Pancreas (tissue), 10 donors: ENCODE measurements around the gene RAB7B. TPM values are rescaled to one million over a fixed set of nuclear protein-coding genes. Genes with fewer than 3 reads are reported as not detected.
A peak's percentile ranks its signal among the peaks of the same experiment; 100 is the strongest.
"Not testable (repeated sequence)": the region's sequence is repeated elsewhere in the genome, so short reads cannot be mapped to it uniquely, and the experiment has no call there.

Experiments used
- ATAC-seq, 4 donors: fragments of 200-7000 bp; cut with Tn5 transposase; one replicate each; pipeline versions ENCODE4 v1.8.0 to v1.9.1; 2020; ENCODE audit warnings: mild to moderate bottlenecking in 4 of 4, moderate library complexity in 4 of 4
- DNase-seq, 6 donors: peaks; one replicate each; pipeline ENCODE4 v3.0.0-alpha.2; 2020
- FAIRE-seq: peaks from 2 replicates; lab custom pipeline; 2012; peaks lifted over from hg19 to GRCh38; lab: Jason Lieb, UNC
- H3K27ac ChIP-seq, 4 donors: fragments of 200-600 bp; sonication (generic); 1 replicate in 3 of 4; 2 replicates in 1 of 4; pipeline versions ENCODE4 v1.5.0 to v1.8.0; 2020
- H3K27me3 ChIP-seq, 4 donors: fragments of 200-600 bp; one replicate each; pipeline ENCODE4 v1.8.0; 2021
- H3K36me3 ChIP-seq, 3 donors: fragments of 200-600 bp; sonication (generic) in 1 of 3; one replicate each; pipeline versions ENCODE4 v1.5.0 to v1.8.0; 2020 to 2021
- H3K4me1 ChIP-seq, 3 donors: fragments of 200-600 bp; one replicate each; pipeline ENCODE4 v1.8.0; 2021
- H3K4me3 ChIP-seq, 4 donors: fragments of 200-600 bp; sonication (generic) in 2 of 4; one replicate each; pipeline versions ENCODE4 v1.5.0 to v1.8.0; 2020 to 2021
- H3K9me3 ChIP-seq, 4 donors: fragments of 200-600 bp; one replicate each; pipeline ENCODE4 v1.8.0; 2021
- CTCF ChIP-seq, 4 donors: fragments of 200-600 bp; sonication (generic) in 3 of 4; IDR thresholded peaks; one replicate each; pipeline versions ENCODE4 v1.5.0 to v1.8.0; 2021; ENCODE audit warnings: antibody characterized with exemption in 4 of 4
- WGBS, 2 donors: extraction: QIAGEN DNeasy Blood & Tissue Kit; methylation state at CpG; one replicate each; pipeline ENCODE4 v1.1.7; 2013; 5-methylcytosine and 5-hydroxymethylcytosine counted together
- intact Hi-C, 3 donors: fragments of 100-400 bp; cut with DNase I; formaldehyde crosslinking; loops; one replicate each; pipeline versions ENCODE4 v1.11.1 to v1.14.2; 2022
- polyA plus RNA-seq, 2 donors: library from polyadenylated mRNA; stranded (reverse); fragments of 200-250 nt; gene quantifications; one replicate each; pipeline ENCODE4 v1.2.3, GENCODE V29; 2013
- total RNA-seq, 6 donors: library from RNA; stranded (reverse); fragmentation: NEBNext Ultra II Directional in 4 of 6; extraction: Animal tissue kit (Norgen Biotek cat#: 25700) in 4 of 6; gene quantifications; one replicate each; pipeline versions ENCODE4 v1.2.1 to v1.2.4, GENCODE V29; 2021 to 2023
- donor health status: healthy with polysubstance abuse.
- donor health status: DM: no; HTN: no; CAD: no; lungs with moderate emphysema.
- donor health status: DM: no; HTN: no; CAD: no.
- donor health status: control.
- donor health status: control.
- donor health status: Bipolar disorder and iron deficiency.
- donor health status: DM: yes; HTN: yes; CAD: no.
- donor health status: DM: no; HTN: no; CAD: no.
- donor health status: DM: no; HTN: no; CAD: no.
- donor health status: DM: yes; HTN: yes; CAD: no.

The RAB7B gene
- total and polyA plus RNA-seq, 8 donors = 0.24 to 4.0 (median 0.59) TPM

- no peak for ATAC-seq
Observed at GRCh38 chr1:206000641-206001339, 2.4 kb downstream of the RAB7B start.

DNA sequence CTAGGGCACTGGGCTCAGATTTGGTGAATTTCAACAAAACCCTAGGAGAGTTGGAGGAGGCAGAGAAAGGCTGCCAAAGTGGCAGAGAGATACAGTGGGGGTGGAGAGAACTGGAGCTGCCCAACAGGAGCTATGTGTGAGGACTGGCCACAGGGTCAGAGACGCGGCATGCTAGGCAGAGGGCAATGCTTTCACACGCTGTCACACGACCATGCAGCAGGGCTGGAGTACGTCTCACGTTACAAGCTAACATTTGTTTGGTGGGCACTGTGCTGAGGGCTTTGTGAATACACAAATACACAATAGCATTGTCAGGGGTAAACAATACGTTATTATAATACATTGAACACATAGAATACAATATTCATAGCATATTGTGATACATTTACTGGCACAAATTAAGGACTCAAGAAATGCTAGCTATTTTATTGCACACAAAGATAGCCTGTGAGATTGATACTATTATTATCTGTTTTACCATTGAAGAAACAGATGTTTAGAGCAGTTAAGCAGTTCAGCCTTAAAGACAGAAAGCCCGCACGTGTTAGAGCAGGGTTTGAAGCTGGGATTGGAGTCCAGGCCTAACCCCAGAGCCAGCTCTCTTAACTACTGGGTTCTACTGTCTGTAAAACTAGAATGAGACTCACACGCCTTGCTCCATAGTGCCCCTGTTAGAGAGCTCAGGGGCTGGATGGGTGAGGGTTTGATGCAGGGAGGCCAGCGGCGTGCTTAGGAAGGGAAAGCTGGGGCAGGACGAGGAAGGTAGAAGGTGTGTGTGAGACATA lies 4.5 kb downstream of the RAB7B start:
- 80 to 86% methylated on average over 13 of the region's 13 CpGs for WGBS, 2 donors
- intact Hi-C loops = no loop called here
- Histone ChIP-seq H3K4me3 (no peak overlapping the region), H3K36me3 (no peaks in the 10 kb centered on the region), H3K9me3 (no peaks in the 10 kb centered on the region), H3K4me1 (no peaks in the 10 kb centered on the region), H3K27me3 (no peaks in the 10 kb centered on the region), H3K27ac (no peak overlapping the region)
- no peak for TF ChIP-seq CTCF (IDR thresholded peaks at IDR 0.05)
- DNase-seq (peak in 1 of 6 donors; percentile 5), FAIRE-seq (no peak), ATAC-seq (no peak)

More at GRCh38 chr1:206000641-206001339, 2.4 kb downstream of the RAB7B start:
- Histone ChIP-seq H3K27me3 (no peaks in the 10 kb centered on the region), H3K4me1 (no peaks in the 10 kb centered on the region), H3K9me3 (no peaks in the 10 kb centered on the region), H3K36me3 (no peaks in the 10 kb centered on the region), H3K27ac (no peak overlapping the region), H3K4me3 (no peak overlapping the region)
- no peak for FAIRE-seq
- 87 to 89% methylated on average over 8 of the region's 8 CpGs for WGBS, 2 donors
- no peak for TF ChIP-seq CTCF (IDR thresholded peaks at IDR 0.05)
- peak in 1 of 6 donors; percentile 12 for DNase-seq
- intact Hi-C loops = no loop called here

DNA sequence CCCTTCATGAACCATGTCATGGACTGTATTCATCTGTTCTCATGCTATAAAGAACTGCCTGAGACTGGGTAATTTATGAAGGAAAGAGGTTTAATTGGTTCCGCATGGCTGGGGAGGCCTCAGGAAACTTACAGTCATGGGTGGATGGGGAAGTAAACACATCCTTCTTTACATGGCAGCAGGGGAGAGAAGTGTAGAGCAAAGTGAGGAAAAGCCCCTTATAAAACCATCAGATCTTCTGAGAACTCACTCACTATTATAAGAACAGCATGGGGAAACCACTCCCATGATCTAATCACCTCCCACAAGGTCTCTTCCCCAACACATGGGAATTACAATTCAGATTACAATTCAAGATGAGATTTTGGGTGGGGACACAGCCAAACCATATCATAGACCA lies 6.6 kb downstream of the RAB7B start:
- H3K27me3 ChIP-seq, FAIRE-seq, intact Hi-C loops, ATAC-seq, H3K9me3 ChIP-seq, H3K4me1 ChIP-seq, DNase-seq, H3K4me3 ChIP-seq, H3K36me3 ChIP-seq, H3K27ac ChIP-seq: not testable (repeated sequence)
- 92 to 93% methylated on average over 1 of the region's 1 CpG for WGBS, 2 donors

DNA sequence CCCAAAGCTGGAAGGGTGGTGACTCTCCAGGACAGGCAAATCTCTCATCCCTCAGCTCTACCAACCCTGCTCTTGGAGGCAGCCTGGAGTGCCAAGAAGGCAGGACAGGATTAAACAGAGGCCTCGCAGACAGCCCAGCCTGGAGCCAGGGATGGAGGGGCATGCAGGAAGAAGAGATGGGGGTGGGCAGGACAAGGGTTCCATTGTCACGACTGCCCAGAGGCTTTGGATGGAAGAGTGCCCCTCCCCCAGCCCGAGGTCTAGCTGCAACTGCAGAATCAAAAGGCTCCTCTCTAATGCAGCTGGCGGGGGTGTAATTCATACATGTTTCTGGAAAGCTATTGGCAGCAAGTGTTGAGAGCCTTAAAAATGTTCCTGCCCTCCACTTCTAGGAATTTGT lies 8.8 kb downstream of the RAB7B start:
- Histone ChIP-seq H3K36me3 (no peaks in the 10 kb centered on the region), H3K4me3 (no peak overlapping the region), H3K27ac (no peak overlapping the region), H3K9me3 (no peaks in the 10 kb centered on the region), H3K27me3 (no peaks in the 10 kb centered on the region), H3K4me1 (no peaks in the 10 kb centered on the region)
- no peak for TF ChIP-seq CTCF (IDR thresholded peaks at IDR 0.05)
- FAIRE-seq (no peak), ATAC-seq (no peak), DNase-seq (peak in 1 of 6 donors; percentile 9)
- intact Hi-C loops = no loop called here
- WGBS, 2 donors = 53 to 65% methylated on average over 4 of the region's 4 CpGs

GRCh38 chr1:205993068-205993467 lies 10.1 kb downstream of the RAB7B start:
- Histone ChIP-seq H3K9me3 (no peaks in the 10 kb centered on the region), H3K27me3 (no peaks in the 10 kb centered on the region), H3K4me3 (no peak overlapping the region), H3K36me3 (no peaks in the 10 kb centered on the region), H3K4me1 (no peaks in the 10 kb centered on the region), H3K27ac (no peak overlapping the region)
- ATAC-seq (no peak), DNase-seq (no peak), FAIRE-seq (no peak)
- WGBS, 2 donors = 38 to 88% methylated on average over 1 of the region's 1 CpG
- no peak for TF ChIP-seq CTCF (IDR thresholded peaks at IDR 0.05)
- intact Hi-C loops = no loop called here
